Measurements from ENCODE around the gene DDOST.

DDOST gene

DNA sequence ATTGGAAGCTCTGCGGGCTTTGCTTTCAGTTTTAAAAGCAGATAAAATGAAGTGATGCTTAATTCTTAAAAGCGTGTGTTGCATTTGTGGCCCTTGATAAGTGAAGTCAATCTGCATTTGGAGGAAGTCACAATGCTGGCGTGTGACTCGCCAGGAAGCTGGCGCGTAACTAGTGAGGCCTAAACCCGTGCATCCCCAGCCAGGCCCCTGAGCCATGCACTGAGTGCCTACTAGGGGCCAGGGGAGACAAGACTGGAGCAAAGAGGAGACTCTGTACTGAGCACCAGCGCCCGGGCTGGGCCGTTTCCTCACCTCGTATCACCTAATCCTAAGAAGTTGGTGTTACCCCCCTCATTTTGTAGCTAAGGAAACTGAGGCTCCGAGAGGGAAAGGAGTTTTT, 4.6 kb upstream of the DDOST start:
- DNase-seq (ENCODE audit: insufficient read length, low spot score) (no peak), FAIRE-seq (no peak)
- no peak for TF ChIP-seq TAF1 (IDR thresholded peaks at IDR 0.05; ENCODE audit: low read depth, low read length)
- TF ChIP-seq POU2F2 (IDR thresholded peaks at IDR 0.05; ENCODE audit: low read depth, low read length): no peak
- TF ChIP-seq SPI1 (IDR thresholded peaks at IDR 0.05; ENCODE audit: low read depth, low read length): no peak
- no peak for TF ChIP-seq PAX5 (IDR thresholded peaks at IDR 0.05; ENCODE audit: insufficient read depth, low read length, severe bottlenecking)
- no peak for TF ChIP-seq POLR2A (IDR thresholded peaks at IDR 0.05; ENCODE audit: low read depth, low read length)
- no peak for TF ChIP-seq POLR2AphosphoS5 (IDR thresholded peaks at IDR 0.05; ENCODE audit: low read depth, low read length)

DNA sequence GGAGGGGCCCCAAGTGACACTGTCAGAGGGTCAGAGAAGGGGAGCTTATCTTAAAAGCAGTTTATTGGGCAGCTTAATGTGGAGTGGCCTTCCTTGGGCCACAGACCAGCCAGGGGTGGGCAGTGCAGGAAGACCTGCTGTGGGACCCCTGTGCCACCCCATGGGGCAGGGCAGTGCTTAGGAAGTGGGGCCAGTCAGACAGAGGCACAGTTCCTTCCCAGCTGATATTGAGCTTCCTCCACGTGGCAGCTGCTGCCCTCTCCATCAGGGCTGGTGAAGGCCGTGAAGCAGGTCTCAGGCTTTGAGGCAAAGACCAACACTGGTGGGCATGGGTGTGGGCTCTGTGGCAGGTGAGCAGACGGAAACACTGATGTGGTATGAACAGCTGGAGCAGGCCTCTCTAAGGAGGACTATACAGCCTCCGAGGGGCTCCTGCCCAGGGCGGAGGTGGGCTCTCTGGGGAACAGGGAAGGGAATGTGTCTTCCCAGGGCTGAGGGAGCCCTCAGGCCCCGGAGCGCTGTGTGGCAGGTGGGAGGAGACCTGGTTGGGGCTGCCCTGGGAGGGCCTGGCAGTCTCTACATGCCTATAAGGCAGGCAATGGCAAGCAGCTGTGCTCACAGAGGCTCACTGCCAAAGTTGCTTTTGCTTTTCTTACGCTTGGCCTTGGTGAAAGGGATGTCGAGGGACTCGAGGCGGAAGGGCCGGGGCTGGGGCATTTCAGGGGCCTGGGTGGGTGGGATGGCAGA, 3.0 kb upstream of the DDOST start:
- DNase-seq (ENCODE audit: insufficient read length, low spot score) (no peak), FAIRE-seq (no peak)
- TF ChIP-seq PAX5 (IDR thresholded peaks at IDR 0.05; ENCODE audit: insufficient read depth, low read length, severe bottlenecking) (no peak), POLR2A (IDR thresholded peaks at IDR 0.05; ENCODE audit: low read depth, low read length) (no peak), POU2F2 (IDR thresholded peaks at IDR 0.05; ENCODE audit: low read depth, low read length) (no peak), TAF1 (IDR thresholded peaks at IDR 0.05; ENCODE audit: low read depth, low read length) (no peak), POLR2AphosphoS5 (IDR thresholded peaks at IDR 0.05; ENCODE audit: low read depth, low read length) (no peak), SPI1 (IDR thresholded peaks at IDR 0.05; ENCODE audit: low read depth, low read length) (no peak)

DNA sequence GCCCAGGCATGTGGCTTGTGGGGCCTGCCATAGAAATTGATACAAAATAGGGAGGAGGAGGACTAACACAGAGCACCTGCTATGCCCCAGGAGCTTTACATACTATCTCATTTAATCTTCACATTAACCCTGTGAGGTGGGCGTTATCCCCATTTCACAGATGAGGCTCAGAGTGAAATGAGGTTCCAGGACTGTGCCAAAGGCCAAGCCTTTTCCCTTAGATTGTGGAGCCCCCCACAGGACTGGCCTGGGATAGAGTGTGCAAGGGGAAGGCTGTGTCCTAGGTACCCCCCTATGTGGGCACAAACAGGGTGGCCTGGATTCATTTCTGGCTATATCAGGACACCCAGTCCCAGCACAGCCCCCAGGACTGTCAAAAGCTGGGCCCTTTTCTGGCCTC, 2.2 kb upstream of the DDOST start:
- no peak for DNase-seq (ENCODE audit: insufficient read length, low spot score)
- TF ChIP-seq POLR2A (IDR thresholded peaks at IDR 0.05; ENCODE audit: low read depth, low read length): no peak
- no peak for TF ChIP-seq POU2F2 (IDR thresholded peaks at IDR 0.05; ENCODE audit: low read depth, low read length)
- TF ChIP-seq SPI1 (IDR thresholded peaks at IDR 0.05; ENCODE audit: low read depth, low read length): no peak
- no peak for TF ChIP-seq POLR2AphosphoS5 (IDR thresholded peaks at IDR 0.05; ENCODE audit: low read depth, low read length)
- no peak for TF ChIP-seq PAX5 (IDR thresholded peaks at IDR 0.05; ENCODE audit: insufficient read depth, low read length, severe bottlenecking)
- TF ChIP-seq TAF1 (IDR thresholded peaks at IDR 0.05; ENCODE audit: low read depth, low read length): no peak
- no peak for FAIRE-seq

DNA sequence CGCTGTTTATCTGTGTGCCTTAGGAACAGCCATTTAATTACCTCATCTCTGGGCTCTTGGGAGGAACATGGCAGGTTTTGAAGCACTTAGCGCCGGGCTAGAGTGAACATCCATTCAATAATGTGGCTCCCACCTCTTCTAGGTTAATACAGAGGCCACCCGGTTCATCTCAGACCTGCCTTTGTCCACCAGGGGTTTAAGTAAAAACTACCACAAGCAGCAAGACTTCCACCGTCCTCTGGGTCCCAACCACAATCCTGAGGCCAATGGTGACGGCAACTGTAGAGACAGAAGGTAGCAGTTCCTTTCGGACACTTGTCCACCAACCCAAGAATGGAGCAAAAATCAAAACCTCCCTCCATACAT, 924 bp upstream of the DDOST start:
- FAIRE-seq (no peak), DNase-seq (ENCODE audit: insufficient read length, low spot score) (no peak)
- no peak for TF ChIP-seq TAF1 (IDR thresholded peaks at IDR 0.05; ENCODE audit: low read depth, low read length)
- no peak for TF ChIP-seq POLR2AphosphoS5 (IDR thresholded peaks at IDR 0.05; ENCODE audit: low read depth, low read length)
- TF ChIP-seq POU2F2 (IDR thresholded peaks at IDR 0.05; ENCODE audit: low read depth, low read length): no peak
- no peak for TF ChIP-seq SPI1 (IDR thresholded peaks at IDR 0.05; ENCODE audit: low read depth, low read length)

DNA sequence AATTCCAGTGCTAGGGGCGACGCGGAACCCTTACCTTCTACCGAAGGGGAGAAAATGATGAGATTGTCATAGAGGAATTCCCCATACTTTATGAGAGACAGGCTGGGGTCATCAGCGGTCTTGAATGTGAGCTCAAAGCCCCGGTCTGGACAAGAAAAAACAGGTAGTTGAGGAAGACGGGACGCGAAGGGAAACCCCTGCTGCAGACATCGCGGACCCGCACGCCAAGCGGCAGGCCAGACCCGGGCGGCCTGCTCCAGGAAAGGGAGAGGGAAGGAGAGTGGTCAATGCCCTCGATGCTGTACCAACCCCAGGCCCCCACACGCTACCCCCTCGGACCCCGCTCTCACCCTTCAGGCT, 342 bp downstream of the DDOST start:
- TF ChIP-seq POLR2A (IDR thresholded peaks at IDR 0.05; ENCODE audit: low read depth, low read length) (no peak), POLR2AphosphoS5 (IDR thresholded peaks at IDR 0.05; ENCODE audit: low read depth, low read length) (no peak), POU2F2 (IDR thresholded peaks at IDR 0.05; ENCODE audit: low read depth, low read length) (no peak), TAF1 (IDR thresholded peaks at IDR 0.05; ENCODE audit: low read depth, low read length) (no peak), SPI1 (IDR thresholded peaks at IDR 0.05; ENCODE audit: low read depth, low read length) (no peak), PAX5 (IDR thresholded peaks at IDR 0.05; ENCODE audit: insufficient read depth, low read length, severe bottlenecking) (no peak)
- DNase-seq (ENCODE audit: insufficient read length, low spot score): no peak
- no peak for FAIRE-seq

DNA sequence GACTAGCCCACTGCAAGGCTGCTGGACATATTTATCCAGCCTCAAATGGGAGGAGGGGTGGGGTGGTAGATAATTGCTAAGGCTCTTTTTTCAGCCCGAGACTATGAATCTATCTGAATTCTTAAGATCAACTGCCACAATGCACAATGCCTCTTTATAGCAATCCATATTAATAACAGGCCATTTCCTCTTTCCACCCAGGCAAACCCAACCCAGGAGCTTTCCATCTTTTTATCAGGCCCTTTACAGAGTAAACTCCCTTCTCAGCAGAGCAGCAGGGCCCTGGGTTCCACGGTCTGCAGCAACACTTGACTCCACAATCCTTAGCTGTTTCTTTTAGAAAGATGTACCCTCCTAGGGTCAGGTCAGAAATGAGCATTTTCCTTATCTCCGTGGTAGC, 806 bp downstream of the DDOST start:
- FAIRE-seq (no peak), DNase-seq (ENCODE audit: insufficient read length, low spot score) (no peak)
- no peak for TF ChIP-seq POLR2AphosphoS5 (IDR thresholded peaks at IDR 0.05; ENCODE audit: low read depth, low read length)
- TF ChIP-seq SPI1 (IDR thresholded peaks at IDR 0.05; ENCODE audit: low read depth, low read length): 0 out of 2 replicates have a peak, but pooled peaks have one; percentile 10

DNA sequence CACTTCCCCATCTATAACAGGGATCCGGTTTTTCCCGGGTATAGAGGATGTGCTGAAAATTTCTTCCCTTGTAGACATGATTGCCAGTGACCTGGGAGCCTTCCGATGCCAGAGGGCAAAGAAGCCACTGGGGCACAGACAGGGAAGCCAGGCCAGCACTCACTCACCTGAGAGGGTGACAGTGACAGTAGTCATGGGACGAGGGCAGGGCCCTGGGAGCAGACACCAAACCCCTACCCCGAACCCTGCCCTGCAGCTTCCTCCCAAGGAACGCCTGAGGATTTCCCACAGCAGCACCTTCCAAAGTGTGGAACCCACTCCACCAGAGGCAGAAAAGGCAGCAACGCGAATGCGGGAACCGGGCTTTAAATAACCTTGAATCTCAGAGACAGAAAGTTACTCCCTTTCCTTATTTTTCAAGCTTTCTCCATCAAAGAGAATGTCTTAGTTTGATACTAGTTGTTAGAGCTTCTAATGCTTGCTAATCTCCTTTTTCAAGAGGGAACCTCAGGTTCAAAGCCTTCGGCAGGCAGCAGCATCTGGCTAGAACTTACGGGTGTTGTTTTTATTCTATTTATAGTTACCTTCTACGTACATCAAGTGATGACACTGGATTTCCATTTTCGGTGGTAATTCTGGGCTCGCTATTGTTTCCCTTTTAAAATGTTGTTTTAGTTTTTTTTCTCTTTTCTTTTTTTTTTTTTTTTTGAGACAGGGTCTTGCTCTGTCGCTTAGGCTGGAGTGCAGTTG, 2.8 kb downstream of the DDOST start:
- FAIRE-seq: no peak
- no peak for DNase-seq (ENCODE audit: insufficient read length, low spot score)
- TF ChIP-seq PAX5 (IDR thresholded peaks at IDR 0.05; ENCODE audit: insufficient read depth, low read length, severe bottlenecking) (no peak), POU2F2 (IDR thresholded peaks at IDR 0.05; ENCODE audit: low read depth, low read length) (no peak), POLR2AphosphoS5 (IDR thresholded peaks at IDR 0.05; ENCODE audit: low read depth, low read length) (no peak), TAF1 (IDR thresholded peaks at IDR 0.05; ENCODE audit: low read depth, low read length) (no peak), POLR2A (IDR thresholded peaks at IDR 0.05; ENCODE audit: low read depth, low read length) (no peak), SPI1 (IDR thresholded peaks at IDR 0.05; ENCODE audit: low read depth, low read length) (no peak)

DNA sequence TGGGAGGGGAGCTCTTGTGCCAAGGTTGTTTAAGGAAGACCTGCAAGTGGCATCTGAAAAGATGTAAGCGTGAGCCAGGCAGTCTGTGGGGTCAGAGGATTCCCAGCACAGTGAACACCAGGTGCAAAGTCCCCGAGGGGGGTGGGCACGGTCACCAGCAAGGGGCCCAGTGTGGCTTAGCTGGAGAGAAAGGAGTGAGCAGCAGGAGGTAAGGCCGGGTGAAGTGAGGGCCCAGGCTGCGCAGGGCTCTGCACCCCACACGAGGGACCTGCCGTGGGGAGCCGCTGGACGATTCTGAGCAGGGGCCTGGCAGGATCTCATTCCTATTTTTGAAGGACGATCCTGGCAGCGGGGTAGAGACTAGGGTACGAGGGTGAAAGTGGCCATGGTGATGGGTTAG, 4.1 kb downstream of the DDOST start:
- FAIRE-seq (no peak), DNase-seq (ENCODE audit: insufficient read length, low spot score) (no peak)
- TF ChIP-seq POLR2AphosphoS5 (IDR thresholded peaks at IDR 0.05; ENCODE audit: low read depth, low read length) (no peak), PAX5 (IDR thresholded peaks at IDR 0.05; ENCODE audit: insufficient read depth, low read length, severe bottlenecking) (no peak), POU2F2 (IDR thresholded peaks at IDR 0.05; ENCODE audit: low read depth, low read length) (no peak), SPI1 (IDR thresholded peaks at IDR 0.05; ENCODE audit: low read depth, low read length) (no peak), POLR2A (IDR thresholded peaks at IDR 0.05; ENCODE audit: low read depth, low read length) (no peak), TAF1 (IDR thresholded peaks at IDR 0.05; ENCODE audit: low read depth, low read length) (no peak)

DNA sequence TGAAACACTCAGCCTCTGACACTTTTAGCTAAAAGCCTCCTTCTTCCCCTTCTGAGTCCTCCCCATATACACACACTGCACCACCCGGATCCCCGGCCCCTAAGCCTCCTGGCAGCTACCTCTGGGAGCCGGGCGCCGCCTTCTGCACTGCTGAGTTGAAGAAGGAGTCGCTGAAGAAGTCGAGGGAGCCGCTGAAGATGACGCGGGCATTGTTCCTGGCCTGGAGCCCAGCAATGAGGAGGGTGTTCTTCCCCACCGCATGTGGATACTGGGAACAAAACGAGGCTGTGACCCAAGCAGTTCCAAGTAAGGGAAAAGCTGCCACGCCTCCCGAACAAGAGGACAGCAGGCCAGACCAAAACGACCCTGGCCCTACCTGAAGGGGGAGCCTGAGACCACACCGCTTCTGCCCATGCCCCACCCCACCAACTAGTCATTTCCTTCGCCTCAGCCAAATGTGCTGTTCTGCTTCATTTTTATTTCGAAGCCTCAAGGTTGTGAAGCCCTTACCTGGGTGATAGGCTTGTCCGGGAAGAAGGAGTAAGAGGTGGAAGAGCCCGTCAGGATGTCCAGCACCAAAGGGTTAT, 7.0 kb downstream of the DDOST start:
- no peak for FAIRE-seq

More for the DNA sequence above, 7.0 kb downstream of the DDOST start:
- DNase-seq (ENCODE audit: insufficient read length, low spot score): no peak
- no peak for TF ChIP-seq SPI1 (IDR thresholded peaks at IDR 0.05; ENCODE audit: low read depth, low read length)
- no peak for TF ChIP-seq POU2F2 (IDR thresholded peaks at IDR 0.05; ENCODE audit: low read depth, low read length)
- TF ChIP-seq POLR2AphosphoS5 (IDR thresholded peaks at IDR 0.05; ENCODE audit: low read depth, low read length): no peak
- no peak for TF ChIP-seq PAX5 (IDR thresholded peaks at IDR 0.05; ENCODE audit: insufficient read depth, low read length, severe bottlenecking)
- TF ChIP-seq TAF1 (IDR thresholded peaks at IDR 0.05; ENCODE audit: low read depth, low read length): no peak
- no peak for TF ChIP-seq POLR2A (IDR thresholded peaks at IDR 0.05; ENCODE audit: low read depth, low read length)
